BJ (cell line): ENCODE measurements around the gene CUX1. TPM values are rescaled to one million over a fixed set of nuclear protein-coding genes. Genes with fewer than 3 reads are reported as not detected.
"Not testable (repeated sequence)": the region's sequence is repeated elsewhere in the genome, so short reads cannot be mapped to it uniquely, and the experiment has no call there.

Experiments used
- CTCF ChIA-PET: fragments of 350-600 bp; formaldehyde crosslinking; extraction: SDS; loops from one replicate; lab custom pipeline; 2021; ENCODE audit warnings: antibody characterized with exemption, inconsistent platforms; lab: Yijun Ruan, JAX
- POLR2A ChIA-PET: fragments of 300-600 bp; sonication (Branson Sonifier 250); formaldehyde crosslinking; extraction: SDS; loops from one replicate; lab custom pipeline; 2021; ENCODE audit warnings: antibody characterized with exemption; lab: Charles Lee
- DNase-seq: peaks from one replicate; pipeline ENCODE4 v3.0.0-alpha.2; 2011; ENCODE audit warnings: low read depth
- H3K27me3 ChIP-seq: 2 replicates; pipeline ENCODE4 v1.6.0; 2011; ENCODE audit warnings: low read length; ENCODE audit not compliant: control insufficient read depth, insufficient read depth
- H3K36me3 ChIP-seq: 2 replicates; pipeline ENCODE4 v1.5.1; 2011; ENCODE audit warnings: low read length; ENCODE audit not compliant: control insufficient read depth, insufficient read depth
- H3K4me3 ChIP-seq: 2 replicates; pipeline ENCODE4 v1.5.1; 2011; ENCODE audit warnings: low read depth, mild to moderate bottlenecking, control low read depth, low read length
- CTCF ChIP-seq: IDR thresholded peaks from 2 replicates; pipeline ENCODE4 v1.5.1; 2011; ENCODE audit warnings: low read depth, mild to moderate bottlenecking, control low read depth, inconsistent platforms, low read length, moderate library complexity; ENCODE audit not compliant: insufficient read depth
- polyA plus RNA-seq: library from polyadenylated mRNA; depleted of rRNA; stranded (reverse); fragments of >200 nt; gene quantifications from 2 replicates; pipeline ENCODE4 v1.2.3, GENCODE V29; 2011

The CUX1 gene
- polyA plus RNA-seq, 1 experiment, result 36.5 TPM

DNA sequence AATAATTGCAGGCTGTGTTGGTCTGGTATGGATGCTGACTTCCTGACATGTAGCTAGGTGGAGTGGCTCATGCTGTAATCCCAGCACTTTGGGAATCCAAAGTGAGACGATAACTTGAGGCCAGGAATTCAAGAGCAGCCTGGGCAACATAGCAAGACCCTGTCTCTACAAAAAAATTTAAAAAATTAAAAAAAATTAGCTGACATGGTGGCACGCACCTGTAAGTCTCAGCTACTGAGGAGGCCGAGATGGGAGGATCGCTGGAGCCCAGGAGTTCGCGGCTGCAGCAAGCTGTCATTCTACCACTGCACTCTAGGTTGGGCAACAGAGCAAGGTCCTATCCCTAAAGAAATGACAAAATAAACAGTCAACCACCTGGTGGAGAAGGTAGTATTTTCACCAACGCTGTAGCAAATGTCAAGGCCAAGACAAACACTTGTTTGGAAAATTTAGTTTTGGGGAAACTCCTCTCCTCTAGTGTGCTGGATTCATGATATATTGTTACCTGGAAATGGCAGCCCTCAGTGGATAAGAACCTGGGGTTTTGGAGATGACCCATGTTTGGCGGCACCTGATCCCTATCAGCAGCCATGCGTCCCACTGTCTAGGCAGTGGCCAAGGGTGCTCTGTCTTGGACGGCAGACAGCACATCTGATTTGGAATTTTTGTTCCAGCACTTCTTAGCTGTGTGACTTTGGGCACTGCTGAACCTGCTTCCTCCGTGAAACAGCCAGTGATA is 29.5 kb downstream of the CUX1 start:
- H3K4me3 ChIP-seq, result no peak overlapping the region
- no peaks in the 10 kb centered on the region for H3K27me3 ChIP-seq
- H3K36me3 ChIP-seq, result no peaks in the 10 kb centered on the region
- no peak for TF ChIP-seq CTCF
- POLR2A ChIA-PET, result no interaction called here
- DNase-seq, result no peak
- CTCF ChIA-PET, result no interaction called here

DNA sequence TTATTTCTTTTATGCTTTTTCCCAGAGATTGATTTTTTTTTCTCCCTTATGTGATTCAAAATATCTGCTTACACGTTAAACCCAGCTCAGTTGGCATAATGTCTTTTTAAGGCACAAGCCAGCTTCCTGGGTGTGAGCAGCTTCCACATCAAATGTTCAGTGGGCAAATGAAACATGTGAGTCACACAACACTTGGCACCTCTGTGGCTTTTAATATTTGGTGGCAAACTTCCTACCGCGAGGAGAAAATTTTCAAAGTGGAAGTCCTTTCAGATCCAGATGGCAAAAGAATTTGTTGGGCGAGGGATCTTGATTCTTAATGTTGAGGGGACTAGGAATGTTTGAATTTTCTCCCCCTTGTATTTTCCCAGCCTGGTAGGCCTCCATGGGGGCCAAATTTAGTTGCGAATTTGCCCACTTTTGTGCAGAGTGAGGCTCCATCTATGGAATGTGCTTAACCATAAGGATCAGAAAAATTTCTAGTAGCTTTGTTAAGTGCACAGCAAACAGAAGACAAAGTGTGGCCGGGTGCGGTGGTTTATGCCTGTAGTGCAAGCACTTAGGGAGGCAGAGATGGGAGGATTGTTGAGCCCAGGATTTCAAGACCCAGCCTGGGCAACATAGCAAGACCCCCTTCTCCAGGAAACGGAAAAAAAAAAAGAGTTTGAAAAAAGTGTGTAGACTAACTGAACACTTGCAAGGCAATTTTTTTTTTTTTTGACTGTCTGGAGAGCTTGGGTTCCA is 31.0 kb downstream of the CUX1 start:
- ChIA-PET POLR2A (interaction anchor here (0.7 kb wide), 1 partner anchor 9 kb away, joined by 4 read pairs; no protein-coding TSS in a partner anchor), CTCF (interaction anchor here (0.8 kb wide), 1 partner anchor 28 kb away, joined by 3 read pairs; no protein-coding TSS in a partner anchor)
- TF ChIP-seq CTCF, result no peak
- no peak for DNase-seq
- no peak overlapping the region for H3K4me3 ChIP-seq
- H3K36me3 ChIP-seq, result no peaks in the 10 kb centered on the region
- H3K27me3 ChIP-seq, result no peaks in the 10 kb centered on the region

DNA sequence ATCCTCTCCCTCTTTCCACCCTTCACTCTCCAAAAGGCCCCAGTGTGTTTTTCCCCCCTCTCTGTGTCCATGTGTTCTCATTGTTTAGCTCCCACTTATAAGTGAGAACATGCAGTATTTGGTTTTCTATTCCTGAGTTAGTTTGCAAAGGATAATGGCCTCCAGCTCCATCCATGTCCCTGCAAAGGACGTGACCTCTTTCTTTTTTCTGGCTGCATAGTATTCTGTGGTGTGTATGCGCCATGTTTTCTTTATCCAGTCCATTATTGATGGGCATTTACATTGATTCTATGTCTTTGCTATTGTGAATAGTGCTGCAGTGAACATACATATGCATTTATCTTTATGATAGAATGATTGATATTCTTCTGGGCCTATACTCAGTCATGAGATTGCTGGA is 31.9 kb downstream of the CUX1 start:
- CTCF ChIA-PET, H3K27me3 ChIP-seq, H3K4me3 ChIP-seq, DNase-seq, H3K36me3 ChIP-seq: not testable (repeated sequence)
- POLR2A ChIA-PET, result interaction anchor here (0.6 to 0.7 kb wide), 3 partner anchors 10 to 204 kb away, joined by 4 to 17 read pairs (median 11); no protein-coding TSS in a partner anchor

DNA sequence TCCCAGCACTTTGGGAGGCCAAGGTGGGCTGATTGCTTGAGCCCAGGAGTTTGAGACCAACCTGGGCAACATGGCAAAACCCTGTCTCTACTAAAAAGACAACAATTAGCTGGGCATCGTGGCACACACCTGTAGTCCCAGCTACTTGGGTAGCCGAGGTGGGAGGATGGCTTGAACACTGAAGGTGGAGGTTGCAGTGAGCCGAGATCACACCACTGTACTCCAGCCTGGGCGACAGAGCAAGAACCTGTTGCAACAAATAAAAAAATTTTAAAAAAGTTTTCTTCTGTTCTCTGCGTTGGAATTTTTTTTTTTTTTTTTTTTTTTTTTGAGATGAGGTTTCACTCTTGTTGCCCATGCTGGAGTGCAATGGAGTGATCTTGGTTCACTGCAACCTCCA is 34.9 kb downstream of the CUX1 start:
- H3K4me3 ChIP-seq, H3K27me3 ChIP-seq, POLR2A ChIA-PET, CTCF ChIA-PET, H3K36me3 ChIP-seq, DNase-seq: not testable (repeated sequence)

DNA sequence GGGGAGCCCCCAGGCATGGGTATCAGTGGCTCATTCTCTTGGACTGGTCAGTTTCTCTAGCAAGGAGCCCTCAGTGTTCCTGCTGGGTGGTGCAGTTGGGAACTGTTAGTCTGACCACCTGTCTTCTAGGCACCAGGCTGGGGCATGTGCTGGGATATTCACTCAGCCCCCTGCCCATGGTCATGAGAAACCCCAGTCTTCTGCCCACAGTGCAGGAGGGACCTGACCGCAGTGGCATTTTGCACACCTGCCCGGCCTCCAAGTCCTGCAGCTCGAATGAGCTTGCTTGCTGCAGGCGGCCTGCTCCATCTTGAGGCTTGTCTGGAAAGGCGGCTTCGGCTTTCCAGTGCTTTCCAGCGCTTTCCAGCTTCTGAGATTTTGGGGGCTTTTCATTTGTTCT is 36.3 kb downstream of the CUX1 start:
- POLR2A ChIA-PET, result no interaction called here
- H3K27me3 ChIP-seq, result no peaks in the 10 kb centered on the region
- no peak for TF ChIP-seq CTCF
- peaks cover 1% of the 10 kb centered on the region; the same call in 1 of the 2 replicates for H3K36me3 ChIP-seq
- CTCF ChIA-PET, result no interaction called here
- no peak for DNase-seq
- no peak overlapping the region for H3K4me3 ChIP-seq
